ENCODE data around the gene ROR2. TPM values are rescaled to one million over a fixed set of nuclear protein-coding genes. Genes with fewer than 3 reads are reported as not detected.
"Not testable (repeated sequence)": the region's sequence is repeated elsewhere in the genome, so short reads cannot be mapped to it uniquely, and the experiment has no call there.

ROR2 gene
- total RNA-seq, 1 experiment from 2014 or later: 2.7 TPM

DNA sequence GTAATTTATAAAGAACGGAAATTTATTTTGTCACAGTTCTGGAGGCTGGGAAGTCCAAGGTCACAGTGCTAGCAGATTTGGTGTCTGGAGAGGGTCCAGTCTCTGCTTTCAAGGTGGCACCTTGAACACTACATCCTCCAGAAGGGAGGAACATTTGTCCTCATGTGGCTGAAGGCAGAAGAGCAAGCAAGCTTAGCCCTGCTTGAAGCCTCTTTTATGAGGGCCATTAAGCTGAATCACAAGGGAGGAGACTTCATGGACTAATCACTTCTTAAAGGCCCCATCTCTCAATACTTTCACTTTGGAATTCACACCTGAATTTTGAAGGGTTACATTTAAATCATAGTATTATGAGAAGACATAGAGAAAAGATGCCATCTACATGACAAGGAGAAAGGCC lies 311.0 kb downstream of the ROR2 start:
- Histone ChIP-seq H3K4ac (ENCODE audit: low read depth, low read length) (no peak overlapping the region), H2BK5ac (ENCODE audit: insufficient read length, low read length) (no peak overlapping the region), H3K9ac (ENCODE audit: extremely low read depth, insufficient read length, low read length) (no peak overlapping the region), H2BK15ac (ENCODE audit: low read depth, low read length) (no peak overlapping the region), H3K4me2 (ENCODE audit: insufficient read depth, insufficient read length, low read length) (no peak overlapping the region), H3K27ac (ENCODE audit: insufficient read length, low read depth, low read length) (no peak overlapping the region), H3K23ac (ENCODE audit: insufficient read length, low read depth, low read length) (no peak overlapping the region), H3K14ac (ENCODE audit: insufficient read depth, low read length) (no peak overlapping the region), H3K9me3 (ENCODE audit: control insufficient read depth, low read depth, low read length) (no peaks in the 10 kb centered on the region), H3K23me2 (ENCODE audit: insufficient read length, low read depth, low read length, poor library complexity, severe bottlenecking) (no peaks in the 10 kb centered on the region), H2BK120ac (ENCODE audit: low read depth, low read length, poor library complexity, severe bottlenecking) (no peak overlapping the region), H3K56ac (ENCODE audit: insufficient read length, low read depth, low read length) (no peak overlapping the region), H4K5ac (ENCODE audit: insufficient read length, low read depth, low read length) (no peak overlapping the region), H2BK20ac (ENCODE audit: low read depth, low read length, poor library complexity, severe bottlenecking) (no peak overlapping the region), H4K8ac (replicated peaks; ENCODE audit: insufficient read length, low read depth, low read length) (no peak overlapping the region), H3K79me1 (ENCODE audit: insufficient read depth, low read depth, low read length, poor library complexity, severe bottlenecking) (no peaks in the 10 kb centered on the region), H2AK5ac (ENCODE audit: insufficient read length, low read length) (no peak overlapping the region), H4K20me1 (ENCODE audit: control insufficient read depth, insufficient read depth, insufficient read length) (no peaks in the 10 kb centered on the region), H2BK12ac (ENCODE audit: insufficient read length, low read depth, low read length) (no peak overlapping the region), H3K18ac (ENCODE audit: insufficient read length, low read depth, low read length) (no peak overlapping the region), H3K27me3 (ENCODE audit: insufficient read depth, low read length) (no peaks in the 10 kb centered on the region), H4K91ac (ENCODE audit: insufficient read length, low read depth, low read length) (no peak overlapping the region), H3K4me1 (ENCODE audit: insufficient read depth, low read length) (no peaks in the 10 kb centered on the region), H3T11ph (ENCODE audit: low read length) (no peak overlapping the region), H3K79me2 (ENCODE audit: insufficient read depth, low read length) (no peaks in the 10 kb centered on the region), H2AFZ (ENCODE audit: low read length) (no peak overlapping the region)
- Mint-ChIP-seq H3K9me3 (peaks cover 0 to 3% of the 10 kb centered on the region in 2 experiments; a peak in 3 of 5 replicates), H3K27me3 (ENCODE audit: low read depth) (peaks cover 2% of the 10 kb centered on the region; the same call in 1 of the 2 replicates), H3K27ac (no peak overlapping the region), H3K4me3 (no peak overlapping the region), H3K36me3 (ENCODE audit: insufficient read depth in 1 of 3, low read depth in 3 of 3) (no peaks in the 10 kb centered on the region), H3K4me1 (peaks cover 0 to 8% of the 10 kb centered on the region in 2 experiments; a peak in 1 of 4 replicates)
- TF ChIP-seq, protein P1, sequence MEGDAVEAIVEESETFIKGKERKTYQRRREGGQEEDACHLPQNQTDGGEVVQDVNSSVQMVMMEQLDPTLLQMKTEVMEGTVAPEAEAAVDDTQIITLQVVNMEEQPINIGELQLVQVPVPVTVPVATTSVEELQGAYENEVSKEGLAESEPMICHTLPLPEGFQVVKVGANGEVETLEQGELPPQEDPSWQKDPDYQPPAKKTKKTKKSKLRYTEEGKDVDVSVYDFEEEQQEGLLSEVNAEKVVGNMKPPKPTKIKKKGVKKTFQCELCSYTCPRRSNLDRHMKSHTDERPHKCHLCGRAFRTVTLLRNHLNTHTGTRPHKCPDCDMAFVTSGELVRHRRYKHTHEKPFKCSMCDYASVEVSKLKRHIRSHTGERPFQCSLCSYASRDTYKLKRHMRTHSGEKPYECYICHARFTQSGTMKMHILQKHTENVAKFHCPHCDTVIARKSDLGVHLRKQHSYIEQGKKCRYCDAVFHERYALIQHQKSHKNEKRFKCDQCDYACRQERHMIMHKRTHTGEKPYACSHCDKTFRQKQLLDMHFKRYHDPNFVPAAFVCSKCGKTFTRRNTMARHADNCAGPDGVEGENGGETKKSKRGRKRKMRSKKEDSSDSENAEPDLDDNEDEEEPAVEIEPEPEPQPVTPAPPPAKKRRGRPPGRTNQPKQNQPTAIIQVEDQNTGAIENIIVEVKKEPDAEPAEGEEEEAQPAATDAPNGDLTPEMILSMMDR (conservative IDR thresholded peaks at IDR 0.05): no peak
- no CpG with 5 or more reads among the region's 1 CpG for WGBS (ENCODE audit: extremely low coverage, insufficient read length, low lambda C conversion rate)
- DNase-seq: no peak

DNA sequence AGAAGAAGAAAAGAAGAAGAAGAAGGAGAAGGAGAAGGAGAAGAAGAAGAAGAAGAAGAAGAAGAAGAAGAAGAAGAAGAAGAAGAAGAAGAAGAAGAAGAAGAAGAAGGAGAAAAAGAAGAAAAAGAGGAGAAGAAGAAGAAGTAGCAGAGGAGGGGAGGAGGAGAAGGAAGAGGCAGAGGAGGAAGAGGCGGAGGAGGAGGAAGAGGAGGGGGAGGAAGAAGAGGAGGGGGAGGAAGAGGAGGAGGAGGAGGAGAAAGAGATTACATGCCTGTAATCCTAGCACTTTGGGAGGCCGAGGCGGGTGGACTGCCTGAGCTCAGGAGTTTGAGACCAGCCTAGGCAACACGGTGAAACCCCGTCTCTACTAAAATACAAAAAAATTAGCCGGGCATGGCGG lies 315.2 kb downstream of the ROR2 start:
- not testable (repeated sequence) for H3K4me1 Mint-ChIP-seq; H2AK5ac ChIP-seq (ENCODE audit: insufficient read length, low read length); H4K8ac ChIP-seq (replicated peaks; ENCODE audit: insufficient read length, low read depth, low read length); H2BK12ac ChIP-seq (ENCODE audit: insufficient read length, low read depth, low read length); H2BK5ac ChIP-seq (ENCODE audit: insufficient read length, low read length); DNase-seq; H2BK120ac ChIP-seq (ENCODE audit: low read depth, low read length, poor library complexity, severe bottlenecking); H2BK15ac ChIP-seq (ENCODE audit: low read depth, low read length); H3K4me3 Mint-ChIP-seq; H3K79me1 ChIP-seq (ENCODE audit: insufficient read depth, low read depth, low read length, poor library complexity, severe bottlenecking); H3K27me3 ChIP-seq (ENCODE audit: insufficient read depth, low read length); H2BK20ac ChIP-seq (ENCODE audit: low read depth, low read length, poor library complexity, severe bottlenecking); H3T11ph ChIP-seq (ENCODE audit: low read length); H3K23ac ChIP-seq (ENCODE audit: insufficient read length, low read depth, low read length); H4K5ac ChIP-seq (ENCODE audit: insufficient read length, low read depth, low read length); H3K18ac ChIP-seq (ENCODE audit: insufficient read length, low read depth, low read length); H3K36me3 Mint-ChIP-seq (ENCODE audit: insufficient read depth in 1 of 3, low read depth in 3 of 3); H3K27ac Mint-ChIP-seq; H3K4me2 ChIP-seq (ENCODE audit: insufficient read depth, insufficient read length, low read length); H3K9me3 ChIP-seq (ENCODE audit: control insufficient read depth, low read depth, low read length); H3K23me2 ChIP-seq (ENCODE audit: insufficient read length, low read depth, low read length, poor library complexity, severe bottlenecking); H3K27me3 Mint-ChIP-seq (ENCODE audit: low read depth); H3K9ac ChIP-seq (ENCODE audit: extremely low read depth, insufficient read length, low read length); H3K14ac ChIP-seq (ENCODE audit: insufficient read depth, low read length); H4K20me1 ChIP-seq (ENCODE audit: control insufficient read depth, insufficient read depth, insufficient read length); H3K79me2 ChIP-seq (ENCODE audit: insufficient read depth, low read length); H2AFZ ChIP-seq (ENCODE audit: low read length); H3K4me1 ChIP-seq (ENCODE audit: insufficient read depth, low read length); H4K91ac ChIP-seq (ENCODE audit: insufficient read length, low read depth, low read length); H3K9me3 Mint-ChIP-seq; H3K27ac ChIP-seq (ENCODE audit: insufficient read length, low read depth, low read length); H3K56ac ChIP-seq (ENCODE audit: insufficient read length, low read depth, low read length); H3K4ac ChIP-seq (ENCODE audit: low read depth, low read length)
- WGBS (ENCODE audit: extremely low coverage, insufficient read length, low lambda C conversion rate): no CpG with 5 or more reads among the region's 7 CpGs
